K562 (cell line): ENCODE measurements around the gene COX6B1. TPM values are rescaled to one million over a fixed set of nuclear protein-coding genes. Genes with fewer than 3 reads are reported as not detected.

Source experiments
- ATAC-seq: fragments of 200-7000 bp; cut with Tn5 transposase; 3 replicates; pipeline ENCODE4 v1.9.1; 2020; ENCODE audit warnings: moderate library complexity
- BruUV-seq: library from RNA; stranded (reverse); fragments of 400-500 nt; replicated peaks from 2 replicates; lab custom pipeline; 2021; lab: Mats Ljungman, UMichigan
- CTCF ChIA-PET: fragments of 300-600 bp; formaldehyde crosslinking; extraction: SDS; loops from one replicate; lab custom pipeline; 2021; ENCODE audit warnings: low intra/inter-chr PET ratio; lab: Yijun Ruan, JAX
- POLR2A ChIA-PET: fragments of 300-600, 350-650 bp; sonication (Branson Sonifier 250); formaldehyde crosslinking; extraction: SDS; loops from one replicate; lab custom pipeline; 2021; ENCODE audit warnings: antibody characterized with exemption, inconsistent platforms; lab: Yijun Ruan, JAX
- DNase-seq, 4 experiments: peaks; one replicate each; pipeline versions ENCODE4 v3.0.0 to v3.0.0-alpha.2; 2011 to 2018; ENCODE audit warnings: low spot score in 3 of 4, mixed read lengths in 3 of 4; ENCODE audit errors: extremely low read depth in 1 of 4
- FAIRE-seq: peaks from 2 replicates; lab custom pipeline; 2011; peaks lifted over from hg19 to GRCh38; lab: Jason Lieb, UNC
- H2AFZ ChIP-seq: 2 replicates; pipeline ENCODE4 v1.6.0; 2011; ENCODE audit warnings: low read depth, low read length, control low read depth, inconsistent platforms
- H3K27ac ChIP-seq: fragments of 200-600 bp; 3 replicates; pipeline ENCODE4 v1.8.0; 2011; ENCODE audit warnings: low read depth, mild to moderate bottlenecking, control low read depth, inconsistent platforms, low read length, moderate library complexity, mixed read lengths; ENCODE audit errors: extremely low read depth
- H3K27me3 ChIP-seq, 2 experiments: fragments of 300-600 bp in 1 of 2; 2 replicates in 1 of 2; 3 replicates in 1 of 2; pipeline versions ENCODE4 v1.6.0 to v1.8.0; 2011; ENCODE audit warnings: inconsistent platforms in 2 of 2, low read length in 2 of 2, mild to moderate bottlenecking in 1 of 2, mixed read lengths in 1 of 2, moderate library complexity in 1 of 2; ENCODE audit not compliant: control insufficient read depth in 2 of 2, insufficient read depth in 2 of 2
- H3K36me3 ChIP-seq: fragments of 300-600 bp; 3 replicates; pipeline ENCODE4 v1.8.0; 2011; ENCODE audit warnings: mild to moderate bottlenecking, low read length, inconsistent platforms; ENCODE audit not compliant: control insufficient read depth, insufficient read depth
- H3K4me1 ChIP-seq, 2 experiments: fragments of 200-600 bp in 1 of 2; replicated peaks in 1 of 2; 2 replicates in 1 of 2; 3 replicates in 1 of 2; pipeline versions ENCODE4 v1.5.1 to v1.8.0; 2011; ENCODE audit warnings: inconsistent platforms in 2 of 2, low read length in 2 of 2, mild to moderate bottlenecking in 1 of 2, mixed read lengths in 1 of 2, moderate library complexity in 1 of 2; ENCODE audit not compliant: control insufficient read depth in 2 of 2, insufficient read depth in 2 of 2
- H3K4me2 ChIP-seq: 2 replicates; pipeline ENCODE4 v1.6.1; 2011; ENCODE audit warnings: low read length, control low read depth, inconsistent platforms, mixed read lengths; ENCODE audit not compliant: insufficient read depth
- H3K4me3 ChIP-seq: fragments of 200-600 bp; sonication (generic), shearing (Covaris generic); 2 replicates; pipeline ENCODE4 v1.5.1; 2016; ENCODE audit warnings: control low read depth, inconsistent platforms
- H3K79me2 ChIP-seq: fragments of 200-600 bp; 3 replicates; pipeline ENCODE4 v1.8.0; 2011; ENCODE audit warnings: low read length, inconsistent platforms; ENCODE audit not compliant: control insufficient read depth, insufficient read depth
- H3K9ac ChIP-seq, 2 experiments: 2 replicates each; pipeline versions ENCODE4 v1.6.0 to v1.6.1; 2011; ENCODE audit warnings: low read depth in 2 of 2, low read length in 2 of 2, control low read depth in 1 of 2, inconsistent platforms in 1 of 2, mild to moderate bottlenecking in 1 of 2, mixed read lengths in 1 of 2; ENCODE audit not compliant: insufficient read depth in 1 of 2
- H3K9me1 ChIP-seq: one replicate; pipeline ENCODE4 v1.6.0; 2011; ENCODE audit warnings: inconsistent platforms, mild to moderate bottlenecking, low read length, moderate library complexity; ENCODE audit not compliant: control insufficient read depth, insufficient read depth
- H3K9me3 ChIP-seq: replicated peaks from 2 replicates; pipeline ENCODE4 v1.5.1; 2011; ENCODE audit warnings: low read depth, low read length, inconsistent platforms; ENCODE audit not compliant: control insufficient read depth, insufficient read depth
- H4K20me1 ChIP-seq: replicated peaks from 2 replicates; pipeline ENCODE4 v1.6.1; 2011; ENCODE audit warnings: low read length, inconsistent platforms, mixed read lengths; ENCODE audit not compliant: control insufficient read depth, insufficient read depth
- C11orf30 ChIP-seq: fragments of 450-650 bp; IDR thresholded peaks from 2 replicates; pipeline ENCODE4 v1.6.1; 2016; ENCODE audit warnings: low read depth, mild to moderate bottlenecking
- CBX1 ChIP-seq: sonication (generic); IDR thresholded peaks from 2 replicates; pipeline ENCODE4 v1.6.1; 2016; ENCODE audit warnings: antibody characterized with exemption, low read depth, mild to moderate bottlenecking
- CEBPB ChIP-seq: fragments of 450-650 bp; IDR thresholded peaks from 2 replicates; pipeline ENCODE4 v1.6.1; 2016; ENCODE audit warnings: missing genetic modification characterization, missing compliant biosample characterization
- DDX20 ChIP-seq: fragments of 450-650 bp; IDR thresholded peaks from 2 replicates; pipeline ENCODE4 v1.6.1; 2016; ENCODE audit warnings: missing genetic modification characterization, low read depth, mild to moderate bottlenecking, missing compliant biosample characterization, moderate library complexity
- KAT8 ChIP-seq: fragments of 450-650 bp; IDR thresholded peaks from 2 replicates; pipeline ENCODE4 v1.6.1; 2016; ENCODE audit warnings: low read depth, mild to moderate bottlenecking
- MNT ChIP-seq, 2 experiments: fragments of 450-650 bp; conservative IDR thresholded peaks; 2 replicates each; pipeline ENCODE4 v1.6.1; 2017; ENCODE audit warnings: mild to moderate bottlenecking in 2 of 2, moderate library complexity in 2 of 2
- ZFP30 ChIP-seq: fragments of 250-450 bp; sonication (Bioruptor Pico); IDR thresholded peaks from 2 replicates; pipeline ENCODE4 v1.8.0; 2022; ENCODE audit warnings: moderate library complexity, mild to moderate bottlenecking, inconsistent platforms, borderline replicate concordance
- ZNF354B ChIP-seq: fragments of 250-450 bp; sonication (Bioruptor Pico); IDR thresholded peaks from 2 replicates; pipeline ENCODE4 v1.4.0; 2020
- WGBS: fragments of 100-300 bp; shearing (Covaris generic); methylation state at CpG from one replicate; pipeline ENCODE4 v1.1.6; 2016; ENCODE audit warnings: low coverage, mixed read lengths; ENCODE audit not compliant: insufficient coverage; ENCODE audit errors: missing lambda C conversion rate; 5-methylcytosine and 5-hydroxymethylcytosine counted together
- in situ Hi-C: fragments of 300-500 bp; cut with MboI; formaldehyde crosslinking; loops from 4 replicates; pipeline ENCODE4 v1.15.0; 2018; ENCODE audit warnings: inconsistent platforms, mixed read lengths
- intact Hi-C: fragments of 100-400 bp; cut with micrococcal nuclease; formaldehyde crosslinking; loops from 2 replicates; pipeline ENCODE4 v1.14.2; 2022
- polyA plus RNA-seq, 8 experiments: library from polyadenylated mRNA; depleted of rRNA in 4 of 8; stranded (reverse) in 5 of 8; unstranded in 3 of 8; fragments of >200 nt; fragmentation: Nextera tagmentation in 2 of 8; fragmentation: Illumina TruSeq in 1 of 8; extraction: Ambion mirVana in 2 of 8; extraction: Trizol in 1 of 8; gene quantifications; 2 replicates each; pipeline versions ENCODE4 v1.2.1 to v1.2.3, GENCODE V29; 2011 to 2014; ENCODE audit warnings: inconsistent platforms in 1 of 8, missing spikeins in 1 of 8
- total RNA-seq, 7 experiments: library from RNA; depleted of rRNA in 6 of 7; stranded (reverse); fragments of >200 nt in 6 of 7; fragmentation: Illumina TruSeq in 2 of 7; extraction: Trizol in 2 of 7; gene quantifications; 2 replicates each; pipeline versions ENCODE4 v1.2.1 to v1.2.3, GENCODE V29; 2011 to 2021; ENCODE audit warnings: low replicate concordance in 1 of 7
- TF ChIP-seq, protein P1 (sequence below): fragments of 450-650 bp; formaldehyde crosslinking; IDR thresholded peaks from 2 replicates; pipeline ENCODE4 v1.4.0; 2020; ENCODE audit warnings: mild to moderate bottlenecking, moderate library complexity

The COX6B1 gene
- total and polyA plus RNA-seq, 9 of the 15 experiments (the other 6 are each of a cell fraction or from before 2014, with no cell fraction given), result 777 to 2,393 (median 1,219) TPM

GRCh38 chr19:35618857-35619256 is 29.3 kb upstream of the COX6B1 start (continued):
- TF ChIP-seq, protein P1, sequence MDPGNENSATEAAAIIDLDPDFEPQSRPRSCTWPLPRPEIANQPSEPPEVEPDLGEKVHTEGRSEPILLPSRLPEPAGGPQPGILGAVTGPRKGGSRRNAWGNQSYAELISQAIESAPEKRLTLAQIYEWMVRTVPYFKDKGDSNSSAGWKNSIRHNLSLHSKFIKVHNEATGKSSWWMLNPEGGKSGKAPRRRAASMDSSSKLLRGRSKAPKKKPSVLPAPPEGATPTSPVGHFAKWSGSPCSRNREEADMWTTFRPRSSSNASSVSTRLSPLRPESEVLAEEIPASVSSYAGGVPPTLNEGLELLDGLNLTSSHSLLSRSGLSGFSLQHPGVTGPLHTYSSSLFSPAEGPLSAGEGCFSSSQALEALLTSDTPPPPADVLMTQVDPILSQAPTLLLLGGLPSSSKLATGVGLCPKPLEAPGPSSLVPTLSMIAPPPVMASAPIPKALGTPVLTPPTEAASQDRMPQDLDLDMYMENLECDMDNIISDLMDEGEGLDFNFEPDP (CRISPR knock-in tag), result no peak

DNA sequence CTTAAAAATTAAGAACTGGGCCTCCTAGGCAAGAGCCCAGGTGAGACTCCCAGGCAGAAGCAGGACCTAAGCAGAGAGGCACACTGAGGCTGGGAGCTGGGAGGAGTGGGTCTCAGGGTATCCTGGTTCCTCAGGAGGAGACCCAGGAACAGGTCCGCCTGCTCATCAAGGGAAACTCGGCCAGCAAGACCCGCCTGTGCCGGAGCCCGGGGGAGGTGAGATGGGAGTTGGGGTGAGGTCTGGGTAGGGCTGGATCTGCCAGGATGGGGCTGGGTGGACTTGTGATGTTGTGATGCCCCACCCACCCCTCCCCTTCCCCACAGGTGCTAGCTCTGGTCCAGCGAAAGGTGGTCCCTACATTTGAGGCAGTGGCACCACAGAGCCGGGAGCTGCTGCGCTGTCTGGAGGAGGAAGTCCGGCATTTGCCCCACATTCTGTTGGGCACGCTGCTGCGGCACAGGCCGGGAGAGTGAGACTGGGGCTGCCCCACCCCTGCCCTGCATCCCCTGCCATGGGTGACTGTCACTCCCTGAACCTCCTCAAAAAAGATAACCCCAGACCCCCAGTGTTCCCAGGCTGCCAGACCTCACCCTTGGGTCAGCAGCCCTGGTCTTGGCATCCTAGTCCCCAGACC is 28.7 kb upstream of the COX6B1 start:
- 92% methylated on average over 9 of the region's 12 CpGs for WGBS
- in situ Hi-C loops, result no loop called here
- peaks cover 0 to 30% of the 10 kb centered on the region in 2 experiments; a peak in 2 of 5 replicates for H3K4me1 ChIP-seq
- H3K9me1 ChIP-seq, result no peaks in the 10 kb centered on the region
- ChIA-PET POLR2A (interaction anchor here (0.7 to 1.2 kb wide), 2 partner anchors 18 to 240 kb away, joined by 3 to 5 read pairs; no protein-coding TSS in a partner anchor), CTCF (no interaction called here)
- BruUV-seq, result no TSS peak
- no peaks in the 10 kb centered on the region for H4K20me1 ChIP-seq
- ATAC-seq (no peak), DNase-seq (no peak), FAIRE-seq (no peak)
- intact Hi-C loops, result no loop called here
- H3K9me3 ChIP-seq, result no peaks in the 10 kb centered on the region
- peaks cover 49% of the 10 kb centered on the region; the same call in 2 of the 3 replicates for H3K36me3 ChIP-seq
- peak overlapping the region in 1 of 2 experiments; percentile 82; a peak in 2 of 4 replicates for H3K9ac ChIP-seq
- no peak overlapping the region for H3K4me3 ChIP-seq
- TF ChIP-seq KAT8, result no peak
- TF ChIP-seq MNT (conservative IDR thresholded peaks at IDR 0.05), result no peak
- TF ChIP-seq CEBPB (tag), result no peak
- no peak for TF ChIP-seq DDX20
- TF ChIP-seq C11orf30, result no peak
- no peak for TF ChIP-seq CBX1
- TF ChIP-seq ZFP30, result no peak
- no peak for TF ChIP-seq ZNF354B (CRISPR knock-in tag)
- no peak overlapping the region for H3K4me2 ChIP-seq
- no peak overlapping the region for H2AFZ ChIP-seq
- no peaks in the 10 kb centered on the region for H3K27me3 ChIP-seq
- no peaks in the 10 kb centered on the region for H3K79me2 ChIP-seq
- no peak overlapping the region for H3K27ac ChIP-seq
